Neural progenitor cell (in vitro differentiated cells): ENCODE data around the gene SMTNL2. TPM values are rescaled to one million over a fixed set of nuclear protein-coding genes. Genes with fewer than 3 reads are reported as not detected.

Source experiments
- DNase-seq: peaks from one replicate; pipeline ENCODE4 v3.0.0-alpha.2; 2016; ENCODE audit warnings: low spot score
- H2AFZ ChIP-seq: fragments of 200-600 bp; sonication (generic); replicated peaks from 2 replicates; pipeline ENCODE4 v1.6.1; 2016; ENCODE audit warnings: antibody characterized with exemption
- H3F3A ChIP-seq: fragments of 200-600 bp; sonication (generic); 2 replicates; pipeline ENCODE4 v1.6.1; 2016; ENCODE audit warnings: antibody characterized with exemption, low read depth
- H3K27ac ChIP-seq: fragments of 200-600 bp; sonication (generic); 2 replicates; pipeline ENCODE4 v1.5.1; 2016; ENCODE audit warnings: mild to moderate bottlenecking
- H3K27me3 ChIP-seq: fragments of 200-600 bp; sonication (generic); 2 replicates; pipeline ENCODE4 v1.6.1; 2016; ENCODE audit warnings: mild to moderate bottlenecking, moderate library complexity
- H3K36me3 ChIP-seq: fragments of 200-600 bp; sonication (generic); 2 replicates; pipeline ENCODE4 v1.5.1; 2016
- H3K4me1 ChIP-seq: fragments of 200-600 bp; sonication (generic); 2 replicates; pipeline ENCODE4 v1.6.1; 2016; ENCODE audit warnings: mixed run types
- H3K4me2 ChIP-seq: fragments of 200-600 bp; sonication (generic); 2 replicates; pipeline ENCODE4 v1.6.1; 2016
- H3K4me3 ChIP-seq: fragments of 200-600 bp; sonication (generic); 2 replicates; pipeline ENCODE4 v1.5.1; 2016
- H3K79me2 ChIP-seq: fragments of 200-600 bp; sonication (generic); 2 replicates; pipeline ENCODE4 v1.6.1; 2016; ENCODE audit warnings: low read depth
- H3K9ac ChIP-seq: fragments of 200-600 bp; sonication (generic); 2 replicates; pipeline ENCODE4 v1.6.1; 2016
- H3K9me3 ChIP-seq: fragments of 200-600 bp; sonication (generic); 2 replicates; pipeline ENCODE4 v1.5.1; 2016; ENCODE audit warnings: low read depth
- H4K20me1 ChIP-seq: fragments of 200-600 bp; sonication (generic); 2 replicates; pipeline ENCODE4 v1.6.1; 2016; ENCODE audit warnings: low read depth
- H3K27ac Mint-ChIP-seq: 3 replicates; pipeline ENCODE4 v1.8.0; 2021; ENCODE audit warnings: mixed read lengths
- H3K27me3 Mint-ChIP-seq: 2 replicates; pipeline ENCODE4 v1.8.0; 2022; ENCODE audit warnings: low read depth, mild to moderate bottlenecking, inconsistent platforms, moderate library complexity, mixed read lengths; ENCODE audit not compliant: insufficient read depth
- H3K36me3 Mint-ChIP-seq: 3 replicates; pipeline ENCODE4 v1.8.0; 2021; ENCODE audit warnings: mixed read lengths
- H3K4me1 Mint-ChIP-seq: 3 replicates; pipeline ENCODE4 v1.8.0; 2021; ENCODE audit warnings: mixed read lengths
- H3K4me3 Mint-ChIP-seq: 3 replicates; pipeline ENCODE4 v1.8.0; 2021; ENCODE audit warnings: mild to moderate bottlenecking, moderate library complexity, mixed read lengths
- H3K9me3 Mint-ChIP-seq: 3 replicates; pipeline ENCODE4 v1.8.0; 2020; ENCODE audit warnings: mixed read lengths
- CTCF ChIP-seq: fragments of 200-600 bp; sonication (generic); IDR thresholded peaks from 2 replicates; pipeline ENCODE4 v1.5.1; 2017; ENCODE audit warnings: antibody characterized with exemption, mild to moderate bottlenecking
- EZH2 ChIP-seq: fragments of 200-600 bp; sonication (generic); IDR thresholded peaks from 2 replicates; pipeline ENCODE4 v1.6.1; 2017; ENCODE audit warnings: antibody characterized with exemption, mild to moderate bottlenecking, moderate library complexity
- EZH2phosphoT487 ChIP-seq: fragments of 200-600 bp; sonication (generic); IDR thresholded peaks from 2 replicates; pipeline ENCODE4 v1.6.1; 2017; ENCODE audit warnings: antibody characterized with exemption
- total RNA-seq: library from RNA; depleted of rRNA; stranded (reverse); fragments of >200 nt; gene quantifications from 2 replicates; pipeline ENCODE4 v1.2.3, GENCODE V29; 2015; ENCODE audit warnings: low replicate concordance

Gene SMTNL2
- total RNA-seq, 1 donor from 2014 or later = 3.0 TPM

- peaks cover under 1% of the 10 kb centered on the region for H3K27me3 Mint-ChIP-seq
Observed at GRCh38 chr17:4538236-4539002, 45.9 kb upstream of the SMTNL2 start.

GRCh38 chr17:4539025-4539424, 45.3 kb upstream of the SMTNL2 start:
- Histone ChIP-seq H2AFZ (no peak overlapping the region), H3K4me1 (peaks cover 20% of the 10 kb centered on the region), H3K4me2 (no peak overlapping the region), H3K9ac (no peak overlapping the region), H3K79me2 (no peaks in the 10 kb centered on the region), H3K4me3 (no peak overlapping the region), H3K36me3 (no peaks in the 10 kb centered on the region), H3K9me3 (no peaks in the 10 kb centered on the region), H4K20me1 (no peaks in the 10 kb centered on the region), H3K27me3 (no peaks in the 10 kb centered on the region), H3K27ac (no peak overlapping the region), H3F3A (peaks cover 3% of the 10 kb centered on the region)
- Mint-ChIP-seq H3K4me3 (no peak overlapping the region), H3K27ac (no peak overlapping the region), H3K36me3 (peaks cover 3% of the 10 kb centered on the region), H3K9me3 (no peaks in the 10 kb centered on the region), H3K4me1 (no peaks in the 10 kb centered on the region), H3K27me3 (no peaks in the 10 kb centered on the region)
- TF ChIP-seq EZH2phosphoT487 (no peak), CTCF (no peak), EZH2 (no peak)
- DNase-seq = no peak

More at GRCh38 chr17:4538236-4539002, 45.9 kb upstream of the SMTNL2 start:
- Mint-ChIP-seq H3K4me1 (no peaks in the 10 kb centered on the region), H3K27ac (no peak overlapping the region), H3K4me3 (no peak overlapping the region), H3K9me3 (no peaks in the 10 kb centered on the region), H3K36me3 (peaks cover 3% of the 10 kb centered on the region)
- Histone ChIP-seq H3K27ac (no peak overlapping the region), H3K36me3 (no peaks in the 10 kb centered on the region), H3K9ac (no peak overlapping the region), H3F3A (peaks cover 3% of the 10 kb centered on the region), H3K27me3 (no peaks in the 10 kb centered on the region), H3K4me1 (peaks cover 22% of the 10 kb centered on the region), H3K9me3 (no peaks in the 10 kb centered on the region), H3K4me2 (no peak overlapping the region), H3K4me3 (no peak overlapping the region), H2AFZ (no peak overlapping the region), H3K79me2 (no peaks in the 10 kb centered on the region), H4K20me1 (no peaks in the 10 kb centered on the region)
- no peak for DNase-seq
- TF ChIP-seq CTCF = no peak
- TF ChIP-seq EZH2phosphoT487 = no peak
- no peak for TF ChIP-seq EZH2

- no peak overlapping the region for H3K4me3 Mint-ChIP-seq
- Histone ChIP-seq H3K27ac (no peak overlapping the region), H3K4me2 (no peak overlapping the region), H3K9me3 (no peaks in the 10 kb centered on the region), H3K9ac (no peak overlapping the region), H3K4me1 (peaks cover 15% of the 10 kb centered on the region), H3K36me3 (no peaks in the 10 kb centered on the region), H2AFZ (no peak overlapping the region), H3K27me3 (no peaks in the 10 kb centered on the region), H3F3A (peaks cover 3% of the 10 kb centered on the region), H4K20me1 (no peaks in the 10 kb centered on the region), H3K79me2 (no peaks in the 10 kb centered on the region), H3K4me3 (no peak overlapping the region)
- H3K36me3 Mint-ChIP-seq = peaks cover 3% of the 10 kb centered on the region
- no peaks in the 10 kb centered on the region for H3K27me3 Mint-ChIP-seq
- no peaks in the 10 kb centered on the region for H3K4me1 Mint-ChIP-seq
- TF ChIP-seq CTCF = no peak
- TF ChIP-seq EZH2 = no peak
- TF ChIP-seq EZH2phosphoT487 = no peak
- no peak for DNase-seq
- H3K27ac Mint-ChIP-seq = no peak overlapping the region
- H3K9me3 Mint-ChIP-seq = no peaks in the 10 kb centered on the region
Observed at GRCh38 chr17:4539576-4540223, 44.6 kb upstream of the SMTNL2 start.
